PFSK-1 (cell line): Measurements from ENCODE around the gene DGKB.

Experiments
- FOXP2 ChIP-seq: optimal IDR thresholded peaks from 2 replicates; pipeline ENCODE3; 2011; ENCODE audit warnings: borderline replicate concordance, control low read depth, inconsistent platforms; ENCODE audit not compliant: insufficient read depth; ENCODE audit errors: extremely low read length, extremely low read depth
- POLR2AphosphoS5 ChIP-seq: IDR thresholded peaks from 2 replicates; pipeline ENCODE4 v1.6.1; 2012; ENCODE audit warnings: low read depth, mild to moderate bottlenecking, control low read depth, low read length, moderate library complexity
- REST ChIP-seq, 2 experiments: IDR thresholded peaks; 2 replicates each; pipeline versions ENCODE4 v1.6.1 to v1.8.0; 2011 to 2012; ENCODE audit warnings: low read depth in 2 of 2, low read length in 2 of 2, control low read depth in 1 of 2, inconsistent platforms in 1 of 2, mild to moderate bottlenecking in 1 of 2, moderate library complexity in 1 of 2; ENCODE audit not compliant: insufficient read depth in 1 of 2
- SIN3A ChIP-seq: IDR thresholded peaks from 2 replicates; pipeline ENCODE4 v1.6.1; 2012; ENCODE audit warnings: mild to moderate bottlenecking, low read length, moderate library complexity, borderline replicate concordance; ENCODE audit not compliant: insufficient read depth
- TAF1 ChIP-seq: IDR thresholded peaks from 2 replicates; pipeline ENCODE4 v1.6.1; 2012; ENCODE audit warnings: low read length, control low read depth, borderline replicate concordance; ENCODE audit not compliant: insufficient read depth

DGKB gene

GRCh38 chr7:14380881-14381280 lies 521.7 kb downstream of the DGKB start:
- TF ChIP-seq TAF1 (no peak), SIN3A (no peak), REST (IDR thresholded peaks at IDR 0.05; ENCODE audit: insufficient read depth in 1 of 2, low read depth in 2 of 2, low read length in 2 of 2) (no peak), FOXP2 (no peak), POLR2AphosphoS5 (no peak)

GRCh38 chr7:14377646-14378266 lies 524.8 kb downstream of the DGKB start:
- no peak for TF ChIP-seq REST (IDR thresholded peaks at IDR 0.05; ENCODE audit: insufficient read depth in 1 of 2, low read depth in 2 of 2, low read length in 2 of 2)
- TF ChIP-seq TAF1 = no peak
- no peak for TF ChIP-seq POLR2AphosphoS5
- TF ChIP-seq SIN3A = no peak
- TF ChIP-seq FOXP2 = no peak

GRCh38 chr7:14376711-14377110 lies 525.8 kb downstream of the DGKB start:
- TF ChIP-seq REST (IDR thresholded peaks at IDR 0.05; ENCODE audit: insufficient read depth in 1 of 2, low read depth in 2 of 2, low read length in 2 of 2) = no peak
- TF ChIP-seq POLR2AphosphoS5 = no peak
- TF ChIP-seq TAF1 = no peak
- TF ChIP-seq SIN3A = no peak
- TF ChIP-seq FOXP2 = no peak

GRCh38 chr7:14375998-14376397 lies 526.6 kb downstream of the DGKB start:
- TF ChIP-seq SIN3A (no peak), POLR2AphosphoS5 (no peak), REST (IDR thresholded peaks at IDR 0.05; ENCODE audit: insufficient read depth in 1 of 2, low read depth in 2 of 2, low read length in 2 of 2) (no peak), FOXP2 (no peak)

GRCh38 chr7:14374336-14374735 lies 528.2 kb downstream of the DGKB start:
- TF ChIP-seq FOXP2 = no peak
- no peak for TF ChIP-seq SIN3A
- no peak for TF ChIP-seq REST (IDR thresholded peaks at IDR 0.05; ENCODE audit: insufficient read depth in 1 of 2, low read depth in 2 of 2, low read length in 2 of 2)
- TF ChIP-seq TAF1 = no peak
- TF ChIP-seq POLR2AphosphoS5 = no peak
